IMR-90 (cell line): ENCODE measurements around the gene MT1E. TPM values are rescaled to one million over a fixed set of nuclear protein-coding genes. Genes with fewer than 3 reads are reported as not detected.

ENCODE experiments used
- ATAC-seq: fragments of 200-7000 bp; cut with Tn5 transposase; 2 replicates; pipeline ENCODE4 v1.9.1; 2020; ENCODE audit warnings: low read depth, mild to moderate bottlenecking, moderate library complexity
- BruUV-seq: library from RNA; stranded (reverse); fragments of 400-500 nt; replicated peaks from 2 replicates; lab custom pipeline; 2021; lab: Mats Ljungman, UMichigan
- CTCF ChIA-PET: fragments of 300-600 bp; formaldehyde crosslinking; extraction: SDS; loops from one replicate; lab custom pipeline; 2021; ENCODE audit warnings: antibody characterized with exemption; lab: Yijun Ruan, JAX
- POLR2A ChIA-PET: fragments of 300-600 bp; sonication (Branson Sonifier 250); formaldehyde crosslinking; loops from one replicate; lab custom pipeline; 2022; ENCODE audit warnings: antibody characterized with exemption; ENCODE audit not compliant: unreplicated experiment; lab: Charles Lee
- DNase-seq: peaks from one replicate; pipeline ENCODE4 v3.0.0; 2013
- H2AFZ ChIP-seq: replicated peaks from 2 replicates; pipeline ENCODE3; 2013; ENCODE audit warnings: low read length, mild to moderate bottlenecking; ENCODE audit not compliant: poor library complexity
- H2AK5ac ChIP-seq: 2 replicates; pipeline ENCODE4 v1.6.1; 2013; ENCODE audit warnings: low read depth, low read length, inconsistent platforms
- H2AK9ac ChIP-seq: replicated peaks from 2 replicates; pipeline ENCODE3; 2013; ENCODE audit warnings: mild to moderate bottlenecking, low read depth, low read length, moderate library complexity; ENCODE audit not compliant: poor library complexity
- H2BK120ac ChIP-seq: 2 replicates; pipeline ENCODE4 v1.6.1; 2013; ENCODE audit warnings: low read depth, low read length, inconsistent platforms
- H2BK15ac ChIP-seq: 3 replicates; pipeline ENCODE4 v1.6.1; 2013; ENCODE audit warnings: low read depth, low read length, inconsistent platforms
- H2BK20ac ChIP-seq: 2 replicates; pipeline ENCODE4 v1.6.1; 2013; ENCODE audit warnings: low read depth, mild to moderate bottlenecking, inconsistent platforms, low read length, moderate library complexity
- H2BK5ac ChIP-seq: 2 replicates; pipeline ENCODE4 v1.6.1; 2013; ENCODE audit warnings: mild to moderate bottlenecking, low read depth, low read length, inconsistent platforms; ENCODE audit not compliant: poor library complexity, severe bottlenecking
- H3K14ac ChIP-seq: replicated peaks from 2 replicates; pipeline ENCODE4 v1.6.1; 2013; ENCODE audit warnings: low read depth, low read length, inconsistent platforms
- H3K18ac ChIP-seq: 2 replicates; pipeline ENCODE4 v1.6.1; 2013; ENCODE audit warnings: low read depth, low read length, control low read depth
- H3K23ac ChIP-seq: 2 replicates; pipeline ENCODE4 v1.6.1; 2013; ENCODE audit warnings: low read depth, low read length, inconsistent platforms
- H3K27ac ChIP-seq: 2 replicates; pipeline ENCODE4 v1.5.1; 2013; ENCODE audit warnings: mild to moderate bottlenecking, control low read depth, low read length; ENCODE audit not compliant: insufficient read depth
- H3K27me3 ChIP-seq: 2 replicates; pipeline ENCODE4 v1.6.1; 2013; ENCODE audit warnings: low read length; ENCODE audit not compliant: control insufficient read depth, insufficient read depth
- H3K36me3 ChIP-seq: 2 replicates; pipeline ENCODE4 v1.6.1; 2013; ENCODE audit warnings: low read length, mixed read lengths; ENCODE audit not compliant: control insufficient read depth, insufficient read depth
- H3K4ac ChIP-seq: 2 replicates; pipeline ENCODE4 v1.6.1; 2013; ENCODE audit warnings: low read depth, low read length, inconsistent platforms
- H3K4me1 ChIP-seq: 2 replicates; pipeline ENCODE4 v1.6.1; 2013; ENCODE audit warnings: low read length, mixed read lengths; ENCODE audit not compliant: control insufficient read depth, insufficient read depth
- H3K4me2 ChIP-seq: 2 replicates; pipeline ENCODE4 v1.6.1; 2013; ENCODE audit warnings: low read depth, mild to moderate bottlenecking, control low read depth, low read length, moderate library complexity
- H3K4me3 ChIP-seq: 2 replicates; pipeline ENCODE4 v1.5.1; 2013; ENCODE audit warnings: low read depth, mild to moderate bottlenecking, control low read depth, low read length, moderate library complexity; ENCODE audit not compliant: insufficient read depth
- H3K56ac ChIP-seq: 2 replicates; pipeline ENCODE4 v1.6.1; 2013; ENCODE audit warnings: low read length, inconsistent platforms; ENCODE audit not compliant: insufficient read depth; ENCODE audit errors: extremely low read depth
- H3K79me1 ChIP-seq, 2 experiments: 2 replicates each; pipeline ENCODE4 v1.6.1; 2013; ENCODE audit warnings: low read length in 2 of 2, inconsistent platforms in 1 of 2, low read depth in 1 of 2
- H3K9ac ChIP-seq: 2 replicates; pipeline ENCODE4 v1.6.1; 2013; ENCODE audit warnings: low read depth, low read length, control low read depth
- H3K9me1 ChIP-seq: 2 replicates; pipeline ENCODE4 v1.6.1; 2013; ENCODE audit warnings: low read length, inconsistent platforms; ENCODE audit not compliant: insufficient read depth
- H3K9me3 ChIP-seq: 2 replicates; pipeline ENCODE4 v1.6.1; 2013; ENCODE audit warnings: low read length; ENCODE audit not compliant: control insufficient read depth, insufficient read depth
- H4K20me1 ChIP-seq: 2 replicates; pipeline ENCODE4 v1.6.1; 2013; ENCODE audit warnings: low read length, inconsistent platforms; ENCODE audit not compliant: insufficient read depth
- H4K5ac ChIP-seq: 2 replicates; pipeline ENCODE4 v1.6.1; 2013; ENCODE audit warnings: mild to moderate bottlenecking, low read depth, low read length, control low read depth
- H4K8ac ChIP-seq, 2 experiments: 2 replicates each; pipeline ENCODE4 v1.6.1; 2013; ENCODE audit warnings: low read depth in 2 of 2, low read length in 2 of 2, control low read depth in 1 of 2, inconsistent platforms in 1 of 2
- H4K91ac ChIP-seq: 2 replicates; pipeline ENCODE4 v1.6.1; 2013; ENCODE audit warnings: low read depth, low read length, inconsistent platforms; ENCODE audit not compliant: insufficient read depth
- CEBPB ChIP-seq: IDR thresholded peaks from 2 replicates; pipeline ENCODE4 v1.6.1; 2012; ENCODE audit warnings: low read depth, low read length, improper control_type of control experiment
- CHD1 ChIP-seq: IDR thresholded peaks from 2 replicates; pipeline ENCODE4 v1.6.1; 2012; ENCODE audit warnings: low read depth, low read length, improper control_type of control experiment
- RCOR1 ChIP-seq: IDR thresholded peaks from 2 replicates; pipeline ENCODE4 v1.6.1; 2012; ENCODE audit warnings: mild to moderate bottlenecking, low read length, improper control_type of control experiment; ENCODE audit not compliant: insufficient replicate concordance
- RFX5 ChIP-seq: IDR thresholded peaks from 2 replicates; pipeline ENCODE4 v1.8.0; 2012; ENCODE audit warnings: low read depth, mild to moderate bottlenecking, low read length, moderate library complexity
- SMC3 ChIP-seq: fragments of 150-350 bp; IDR thresholded peaks from 2 replicates; pipeline ENCODE4 v1.6.1; 2016; ENCODE audit warnings: low read depth, mild to moderate bottlenecking, antibody characterized with exemption, low read length, moderate library complexity
- WGBS, 2 experiments: methylation state at CpG; one replicate each; pipeline versions ENCODE4 v1.1.5 to v1.1.7; 2013; ENCODE audit warnings: missing lambda C conversion rate in 2 of 2; ENCODE audit not compliant: insufficient read length in 1 of 2; ENCODE audit errors: extremely low coverage in 2 of 2; 5-methylcytosine and 5-hydroxymethylcytosine counted together
- dilution Hi-C: fragments of 300-500 bp; cut with HindIII; formaldehyde crosslinking; loops from one replicate; pipeline ENCODE4 v1.14.3; 2018; ENCODE audit warnings: low sequenced_read_pairs; ENCODE audit not compliant: unreplicated experiment
- in situ Hi-C: fragments of 300-500 bp; cut with MboI; formaldehyde crosslinking; loops from 3 replicates; pipeline ENCODE4 v1.14.3; 2019; ENCODE audit warnings: low sequenced_read_pairs, inconsistent platforms, mixed read lengths
- intact Hi-C: fragments of 100-400 bp; cut with micrococcal nuclease; formaldehyde crosslinking; loops from 2 replicates; pipeline ENCODE4 v1.10.0; 2022
- polyA plus RNA-seq, 3 experiments: library from polyadenylated mRNA; depleted of rRNA; stranded (reverse); fragments of >200 nt; gene quantifications; 2 replicates each; pipeline ENCODE4 v1.2.3, GENCODE V29; 2012; ENCODE audit warnings: low replicate concordance in 1 of 3
- total RNA-seq: library from RNA; depleted of rRNA; stranded (reverse); fragments of >200 nt; gene quantifications from 2 replicates; pipeline ENCODE4 v1.2.3, GENCODE V29; 2012
- TF ChIP-seq, protein P1 (sequence below): fragments of 150-350 bp; IDR thresholded peaks from 2 replicates; pipeline ENCODE4 v1.6.1; 2017; ENCODE audit warnings: mild to moderate bottlenecking, antibody characterized with exemption, low read length, low read depth
- TF ChIP-seq, protein P2 (sequence below): conservative IDR thresholded peaks from 2 replicates; pipeline ENCODE4 v1.5.1; 2012; ENCODE audit warnings: mild to moderate bottlenecking, low read depth, low read length, improper control_type of control experiment

Gene MT1E
- total and polyA plus RNA-seq, 2 of the 4 experiments (the other 2 are of a cell fraction): 137 to 821 TPM

DNA sequence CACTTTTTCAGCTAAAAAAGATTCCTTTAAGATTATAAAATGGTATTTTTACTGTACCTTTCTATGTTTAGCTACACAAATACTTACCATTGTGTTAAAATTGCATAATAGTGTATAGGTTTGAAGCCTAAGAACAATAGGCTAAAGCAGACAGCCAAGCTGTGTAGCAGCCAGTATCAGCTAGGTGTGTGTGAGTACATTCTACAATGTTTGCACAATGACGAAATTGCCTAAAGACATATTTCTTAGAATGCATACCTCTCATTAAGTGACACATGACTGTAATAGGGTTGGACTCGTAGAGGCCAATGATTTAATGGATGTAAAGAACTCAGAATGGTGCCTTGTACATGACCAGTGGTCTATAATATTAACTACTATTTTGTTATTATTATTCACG, 24.2 kb downstream of the MT1E start:
- H4K20me1 ChIP-seq: no peaks in the 10 kb centered on the region; the same call in 1 of the 2 replicates
- no peak overlapping the region for H2AK5ac ChIP-seq
- in situ Hi-C loops (no loop called here), dilution Hi-C loops (no loop called here), intact Hi-C loops (no loop called here)
- H2AFZ ChIP-seq: no peak overlapping the region
- H3K79me1 ChIP-seq: no peaks in the 10 kb centered on the region
- no peak overlapping the region for H2BK20ac ChIP-seq
- no CpG with 5 or more reads among the region's 3 CpGs for WGBS, 2 experiments
- no peak overlapping the region for H2BK15ac ChIP-seq
- H3K23ac ChIP-seq: no peak overlapping the region
- DNase-seq (no peak), ATAC-seq (no peak)
- H3K27me3 ChIP-seq: peaks cover 82% of the 10 kb centered on the region
- 0 out of 2 replicates have a peak, but pooled peaks cover 2% of the 10 kb centered on the region for H3K9me3 ChIP-seq
- H3K4me3 ChIP-seq: no peak overlapping the region
- H3K9me1 ChIP-seq: 0 out of 2 replicates have a peak, but pooled peaks cover 3% of the 10 kb centered on the region
- no peak for TF ChIP-seq CEBPB
- no peak for TF ChIP-seq RCOR1
- TF ChIP-seq, protein P1, sequence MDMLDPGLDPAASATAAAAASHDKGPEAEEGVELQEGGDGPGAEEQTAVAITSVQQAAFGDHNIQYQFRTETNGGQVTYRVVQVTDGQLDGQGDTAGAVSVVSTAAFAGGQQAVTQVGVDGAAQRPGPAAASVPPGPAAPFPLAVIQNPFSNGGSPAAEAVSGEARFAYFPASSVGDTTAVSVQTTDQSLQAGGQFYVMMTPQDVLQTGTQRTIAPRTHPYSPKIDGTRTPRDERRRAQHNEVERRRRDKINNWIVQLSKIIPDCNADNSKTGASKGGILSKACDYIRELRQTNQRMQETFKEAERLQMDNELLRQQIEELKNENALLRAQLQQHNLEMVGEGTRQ: no peak
- no peak for TF ChIP-seq CHD1
- no peak for TF ChIP-seq SMC3
- TF ChIP-seq, protein P2, sequence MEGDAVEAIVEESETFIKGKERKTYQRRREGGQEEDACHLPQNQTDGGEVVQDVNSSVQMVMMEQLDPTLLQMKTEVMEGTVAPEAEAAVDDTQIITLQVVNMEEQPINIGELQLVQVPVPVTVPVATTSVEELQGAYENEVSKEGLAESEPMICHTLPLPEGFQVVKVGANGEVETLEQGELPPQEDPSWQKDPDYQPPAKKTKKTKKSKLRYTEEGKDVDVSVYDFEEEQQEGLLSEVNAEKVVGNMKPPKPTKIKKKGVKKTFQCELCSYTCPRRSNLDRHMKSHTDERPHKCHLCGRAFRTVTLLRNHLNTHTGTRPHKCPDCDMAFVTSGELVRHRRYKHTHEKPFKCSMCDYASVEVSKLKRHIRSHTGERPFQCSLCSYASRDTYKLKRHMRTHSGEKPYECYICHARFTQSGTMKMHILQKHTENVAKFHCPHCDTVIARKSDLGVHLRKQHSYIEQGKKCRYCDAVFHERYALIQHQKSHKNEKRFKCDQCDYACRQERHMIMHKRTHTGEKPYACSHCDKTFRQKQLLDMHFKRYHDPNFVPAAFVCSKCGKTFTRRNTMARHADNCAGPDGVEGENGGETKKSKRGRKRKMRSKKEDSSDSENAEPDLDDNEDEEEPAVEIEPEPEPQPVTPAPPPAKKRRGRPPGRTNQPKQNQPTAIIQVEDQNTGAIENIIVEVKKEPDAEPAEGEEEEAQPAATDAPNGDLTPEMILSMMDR: no peak
- no peak for TF ChIP-seq RFX5
- H3K4me2 ChIP-seq: no peak overlapping the region
- no peak overlapping the region for H3K9ac ChIP-seq
- no peak overlapping the region for H3K56ac ChIP-seq
- H4K91ac ChIP-seq: no peak overlapping the region
- H3K4me1 ChIP-seq: no peaks in the 10 kb centered on the region
- H2AK9ac ChIP-seq: no peak overlapping the region
- H4K5ac ChIP-seq: no peak overlapping the region
- BruUV-seq: no TSS peak
- no peak overlapping the region for H4K8ac ChIP-seq
- H2BK120ac ChIP-seq: no peak overlapping the region
- H3K18ac ChIP-seq: no peak overlapping the region
- no peak overlapping the region for H3K27ac ChIP-seq
- no peak overlapping the region for H3K4ac ChIP-seq
- H2BK5ac ChIP-seq: no peak overlapping the region
- no peak overlapping the region for H3K14ac ChIP-seq
- no peaks in the 10 kb centered on the region for H3K36me3 ChIP-seq
- ChIA-PET CTCF (no interaction called here), POLR2A (no interaction called here)
